Pons (tissue), 1 donor: ENCODE results near the gene CNOT6.
A peak's percentile ranks its signal among the peaks of the same experiment; 100 is the strongest.
"Not testable (repeated sequence)": the region's sequence is repeated elsewhere in the genome, so short reads cannot be mapped to it uniquely, and the experiment has no call there.

Experiments used
- DNase-seq: peaks from one replicate; pipeline ENCODE4 v3.0.0-alpha.2; 2016; ENCODE audit warnings: low spot score

CNOT6 gene

GRCh38 chr5:180494060-180494509, at the start of gene CNOT6:
TSS of gene CNOT6 (plus strand) at chr5:180494379. CDS start at chr5:180529277, 34,898 bp downstream.
- DNase-seq = peak; percentile 84

GRCh38 chr5:180454752-180455151, 39.4 kb upstream of the CNOT6 start:
- no peak for DNase-seq

- no peak for DNase-seq
Measured at GRCh38 chr5:180455872-180456271, 38.3 kb upstream of the CNOT6 start.

GRCh38 chr5:180456792-180457191, 37.4 kb upstream of the CNOT6 start:
- DNase-seq = no peak

GRCh38 chr5:180458852-180459673, 35.1 kb upstream of the CNOT6 start:
- not testable (repeated sequence) for DNase-seq

- DNase-seq = not testable (repeated sequence)
Measured at GRCh38 chr5:180459674-180460142, 34.5 kb upstream of the CNOT6 start.

- DNase-seq = no peak
Measured at GRCh38 chr5:180460834-180461233, 33.3 kb upstream of the CNOT6 start.

- no peak for DNase-seq
Measured at GRCh38 chr5:180461303-180461702, 32.9 kb upstream of the CNOT6 start.

- DNase-seq = no peak
Measured at GRCh38 chr5:180463216-180463900, 30.8 kb upstream of the CNOT6 start.

- DNase-seq = no peak
Measured at GRCh38 chr5:180463916-180464602, 30.1 kb upstream of the CNOT6 start.

GRCh38 chr5:180464603-180464970, 29.6 kb upstream of the CNOT6 start:
- no peak for DNase-seq

GRCh38 chr5:180465052-180465451, 29.1 kb upstream of the CNOT6 start:
- DNase-seq = not testable (repeated sequence)

- DNase-seq = no peak
Measured at GRCh38 chr5:180466316-180466715, 27.9 kb upstream of the CNOT6 start.

GRCh38 chr5:180467028-180467975, 26.9 kb upstream of the CNOT6 start:
- DNase-seq = no peak

- DNase-seq = no peak
Measured at GRCh38 chr5:180467989-180468731, 26.0 kb upstream of the CNOT6 start.

GRCh38 chr5:180468732-180469585, 25.2 kb upstream of the CNOT6 start:
- DNase-seq = no peak

GRCh38 chr5:180469586-180469865, 24.7 kb upstream of the CNOT6 start:
- DNase-seq = no peak

- no peak for DNase-seq
Measured at GRCh38 chr5:180469866-180470265, 24.3 kb upstream of the CNOT6 start.

GRCh38 chr5:180470361-180470760, 23.8 kb upstream of the CNOT6 start:
- no peak for DNase-seq
